DMS114 treated with DMSO at 0.1 percent for 48 hours (cell line): ENCODE measurements around the gene IL17B.

Source experiments
- DNase-seq: peaks from one replicate; lab custom pipeline; 2025; ENCODE audit not compliant: unreplicated experiment; lab: John Stamatoyannopoulos, UW

IL17B gene

DNA sequence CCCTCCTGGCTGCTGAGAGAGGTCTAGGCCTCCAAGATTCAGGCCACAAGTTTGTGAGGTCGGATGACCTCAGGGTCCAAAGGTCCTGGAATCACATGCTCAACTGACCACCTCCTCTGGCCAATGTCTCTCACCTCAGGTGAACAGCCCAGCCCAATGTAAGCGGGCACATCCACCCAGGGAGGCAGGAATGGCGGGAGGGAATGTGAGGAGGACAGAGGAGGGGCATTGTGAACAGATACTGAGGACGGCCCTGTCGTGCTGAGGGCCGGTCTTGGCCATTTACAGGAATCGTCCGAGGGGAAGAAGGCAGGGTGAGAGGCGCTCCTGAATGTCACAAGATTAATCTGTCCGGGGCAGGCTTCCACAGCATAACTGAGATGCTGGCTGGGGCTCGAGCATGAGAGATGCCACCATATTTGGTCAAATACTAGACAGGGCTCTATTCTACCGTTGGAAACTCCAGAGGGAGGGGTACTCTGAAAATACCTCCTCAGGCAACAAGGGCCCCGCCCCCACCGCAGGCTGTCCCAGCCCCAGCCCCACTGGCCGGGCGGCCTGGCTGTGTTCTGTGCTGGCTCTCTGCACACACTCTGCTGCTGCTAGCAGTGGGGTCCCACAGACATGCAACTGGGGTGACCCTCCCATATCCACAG, 1.5 kb upstream of the IL17B start:
- DNase-seq = no peak

DNA sequence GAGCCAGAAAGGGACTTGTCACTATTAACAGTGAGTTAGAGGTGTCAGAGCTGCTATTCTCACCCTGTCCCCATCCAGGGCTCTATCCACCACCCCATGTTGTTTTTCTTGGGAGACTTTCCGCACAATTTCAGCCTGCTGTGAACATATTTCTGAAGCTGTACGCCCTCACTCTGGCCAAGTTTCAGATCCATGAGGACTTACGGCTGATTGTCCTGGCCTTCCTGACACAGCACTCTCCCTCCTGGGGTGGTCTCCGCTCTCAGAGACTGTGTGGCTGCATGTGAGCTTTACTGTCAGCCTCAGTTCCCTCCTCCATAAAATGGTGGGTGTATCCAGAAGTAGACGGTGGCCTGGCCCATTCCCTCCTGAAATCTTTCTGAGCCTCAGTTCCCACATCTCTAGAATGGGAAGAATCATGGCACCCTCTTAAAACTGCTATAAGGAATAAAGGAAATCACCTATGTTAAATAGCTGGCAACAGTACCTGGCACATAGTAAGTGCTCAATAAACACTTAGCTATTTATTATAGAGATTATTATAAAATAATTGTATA, 804 bp upstream of the IL17B start:
- no peak for DNase-seq

DNA sequence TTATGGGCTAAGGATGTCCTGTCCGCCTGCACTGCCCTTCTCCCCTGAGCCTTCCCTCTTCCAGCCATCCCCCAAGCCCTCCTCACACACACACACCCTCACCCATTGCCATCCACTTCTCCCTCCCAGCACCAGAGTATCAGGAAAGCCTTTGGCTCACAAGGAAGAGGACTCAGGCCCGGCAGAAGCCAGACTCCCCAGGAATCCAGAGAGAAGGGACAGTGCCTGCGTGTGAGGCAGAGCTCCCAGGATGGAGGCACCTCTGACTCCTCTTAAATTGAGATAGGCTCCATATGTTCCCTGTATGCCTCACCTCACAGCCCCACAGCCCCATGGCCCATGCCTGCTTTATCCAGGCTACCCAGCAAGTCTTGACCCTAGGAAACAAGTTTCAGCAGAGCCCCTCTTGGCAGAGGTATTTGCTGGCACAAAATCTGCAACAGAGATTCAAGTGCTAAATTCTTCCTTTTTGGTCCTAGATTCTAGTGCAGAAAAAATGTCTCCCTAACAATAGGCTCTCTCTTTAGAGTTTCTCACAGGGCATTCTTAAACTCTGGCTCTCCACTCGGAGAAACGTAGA, 761 bp downstream of the IL17B start:
- DNase-seq = no peak

DNA sequence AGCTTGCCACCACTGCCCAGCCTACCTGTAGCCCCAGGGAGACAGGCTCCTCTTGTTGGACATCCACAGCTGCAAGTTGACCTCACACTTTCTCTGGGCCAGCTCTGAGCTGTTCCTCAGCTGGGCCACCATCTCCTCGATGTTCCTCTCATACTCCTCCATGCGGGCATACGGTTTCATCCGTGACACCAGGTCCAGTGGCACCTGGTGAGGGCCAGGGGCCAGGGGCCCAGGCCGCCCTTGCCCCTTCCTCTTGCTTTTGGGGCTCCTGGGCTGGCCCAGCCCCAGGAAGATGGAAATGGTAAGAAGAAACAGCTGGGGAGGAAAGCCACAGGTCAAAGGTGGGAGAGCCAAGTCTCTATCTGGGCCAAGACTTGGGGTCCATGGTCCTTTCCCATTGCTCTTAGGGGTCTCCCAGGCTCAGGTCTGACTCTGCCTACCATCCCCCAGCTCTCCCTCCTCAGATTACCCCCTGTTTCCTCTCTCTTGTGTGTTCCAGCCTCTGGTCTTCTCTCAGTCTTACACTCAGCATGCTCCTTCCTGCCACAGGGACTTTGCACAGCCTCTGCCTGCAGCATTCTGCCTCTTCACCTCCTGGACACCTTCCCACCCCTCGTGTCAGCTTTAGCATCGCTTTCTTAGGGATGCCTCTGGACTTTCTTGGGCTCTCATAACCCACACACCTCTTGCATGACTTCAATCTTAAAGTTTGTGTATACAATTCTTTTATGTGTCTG, 2.2 kb downstream of the IL17B start:
- DNase-seq = no peak

DNA sequence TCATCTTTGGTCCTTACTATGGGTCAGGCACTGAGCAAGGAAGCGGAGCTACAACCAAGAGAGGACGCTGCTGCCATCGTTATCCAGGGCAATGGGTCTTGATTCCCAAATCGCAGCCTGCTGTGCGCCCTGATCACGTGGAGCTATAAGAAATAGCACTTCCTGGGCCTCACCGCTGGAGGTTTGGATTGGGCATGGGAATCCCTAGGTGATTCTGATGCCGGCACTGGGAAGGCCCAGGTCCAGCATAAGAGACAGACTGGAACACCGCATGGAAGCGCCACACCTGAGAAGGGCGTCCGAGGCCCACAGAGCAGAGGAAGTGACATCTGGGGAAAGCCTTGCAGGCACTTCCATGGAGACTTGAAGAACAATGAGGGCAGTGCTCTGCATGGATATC, 3.0 kb downstream of the IL17B start:
- no peak for DNase-seq

DNA sequence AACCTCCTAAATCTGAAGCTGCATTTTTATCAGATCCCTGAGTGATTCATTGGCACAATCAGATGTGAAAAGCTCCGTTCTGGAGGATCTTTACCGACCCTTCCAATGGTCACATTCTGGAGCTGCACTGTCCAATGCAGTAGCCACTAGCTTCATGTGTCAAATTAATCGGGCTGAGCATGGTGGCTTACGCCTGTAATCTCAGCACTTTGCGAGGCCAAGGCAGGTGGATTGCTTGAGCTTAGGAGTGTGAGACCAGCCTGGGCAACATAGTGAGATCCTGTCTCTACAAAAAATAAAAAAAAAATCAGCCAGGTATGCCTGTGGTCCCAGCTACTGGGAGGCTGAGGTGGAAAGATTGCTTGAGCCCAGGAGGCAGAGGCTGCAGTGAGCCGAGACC, 3.7 kb downstream of the IL17B start:
- no peak for DNase-seq

DNA sequence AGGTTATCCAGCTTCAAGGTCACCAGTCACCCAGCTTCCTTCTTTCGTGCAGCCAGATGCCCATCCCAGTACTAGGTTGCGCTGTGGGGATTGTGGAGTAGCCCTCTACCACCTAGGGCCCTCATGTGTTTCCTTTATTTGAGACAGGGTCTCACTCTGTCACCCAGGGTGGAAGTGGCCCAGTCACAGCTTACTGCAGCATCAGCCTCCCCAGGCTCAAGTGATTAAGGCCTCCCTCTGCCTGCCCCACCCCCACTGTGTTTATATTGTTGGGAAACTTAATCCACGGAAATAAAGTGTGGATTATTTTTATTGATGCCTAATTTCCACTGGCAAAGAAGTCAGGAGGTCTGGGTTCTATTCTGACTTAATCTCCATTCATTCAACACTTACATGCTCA, 4.3 kb downstream of the IL17B start:
- DNase-seq = no peak

DNA sequence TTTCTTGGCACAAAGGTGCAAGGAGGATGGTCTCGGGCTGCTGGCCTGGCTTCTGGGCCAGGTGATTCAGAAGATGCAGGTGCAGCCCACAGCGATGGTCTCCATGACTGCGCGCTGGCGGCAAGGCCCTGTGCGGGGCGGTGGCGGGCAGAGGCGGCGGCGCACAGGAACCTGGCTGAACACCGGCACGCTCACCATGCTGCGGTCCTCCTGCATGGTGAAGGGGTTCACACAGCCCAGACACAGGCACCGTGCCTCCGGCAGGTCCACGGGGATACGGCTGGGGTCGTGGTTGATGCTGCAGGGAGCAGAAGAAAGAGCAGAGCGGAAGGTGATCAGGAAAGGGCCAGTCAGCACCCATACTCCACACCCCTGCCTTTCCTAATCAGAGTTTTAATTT, 4.8 kb downstream of the IL17B start:
- DNase-seq = no peak

DNA sequence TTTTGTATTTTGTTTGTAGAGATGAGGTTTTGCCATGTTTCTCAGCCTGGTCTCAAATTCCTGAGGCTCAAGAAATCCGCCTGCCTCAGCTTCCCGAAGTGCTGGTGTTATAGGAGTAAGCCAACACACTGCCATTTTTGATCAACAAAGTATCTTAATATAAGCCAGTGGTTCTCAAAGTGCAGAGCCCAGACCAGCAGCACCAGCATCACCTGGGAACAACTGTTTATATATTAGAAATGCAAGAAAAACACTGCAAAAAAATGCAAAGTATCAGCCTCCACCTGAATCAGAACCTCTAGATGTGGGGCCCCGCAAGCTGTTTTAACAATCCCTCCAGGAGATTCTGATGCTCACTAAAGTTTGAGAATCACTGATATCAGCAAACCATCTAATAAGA, 6.2 kb downstream of the IL17B start:
- DNase-seq = no peak

DNA sequence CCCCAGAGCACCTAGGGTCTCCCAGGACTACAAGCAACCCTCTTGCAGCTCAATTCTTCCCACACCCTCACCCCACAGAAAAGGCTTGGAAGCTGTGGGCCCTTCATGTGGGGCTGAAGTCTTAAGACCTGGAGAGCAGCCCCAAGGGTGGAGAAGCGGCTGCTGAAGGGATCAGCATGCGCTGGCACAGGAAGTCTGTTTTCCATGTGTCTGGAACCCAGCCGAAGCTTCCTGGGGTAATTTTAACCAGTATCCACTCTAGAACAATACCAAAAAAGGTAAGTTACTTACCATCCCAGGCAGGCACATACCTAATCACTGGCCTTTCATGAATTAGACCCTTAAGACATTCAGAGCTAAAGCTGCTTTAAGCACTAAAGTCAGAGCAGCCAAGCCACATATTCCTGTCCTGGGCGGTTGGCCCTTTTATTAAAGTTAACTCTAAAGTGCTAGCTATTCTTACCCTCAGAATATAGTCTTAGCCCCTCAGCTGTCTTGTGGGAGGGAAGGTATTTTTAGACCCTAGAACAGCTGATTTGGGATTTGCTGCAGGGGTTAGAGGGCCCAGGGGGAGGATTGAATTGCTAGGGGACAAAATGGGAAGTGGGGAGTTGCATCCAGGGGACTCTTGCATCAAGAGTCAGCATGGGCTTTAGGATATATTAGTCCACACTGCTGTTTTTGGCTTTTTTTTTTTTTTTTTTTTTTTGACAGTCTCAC, 6.9 kb downstream of the IL17B start:
- no peak for DNase-seq

DNA sequence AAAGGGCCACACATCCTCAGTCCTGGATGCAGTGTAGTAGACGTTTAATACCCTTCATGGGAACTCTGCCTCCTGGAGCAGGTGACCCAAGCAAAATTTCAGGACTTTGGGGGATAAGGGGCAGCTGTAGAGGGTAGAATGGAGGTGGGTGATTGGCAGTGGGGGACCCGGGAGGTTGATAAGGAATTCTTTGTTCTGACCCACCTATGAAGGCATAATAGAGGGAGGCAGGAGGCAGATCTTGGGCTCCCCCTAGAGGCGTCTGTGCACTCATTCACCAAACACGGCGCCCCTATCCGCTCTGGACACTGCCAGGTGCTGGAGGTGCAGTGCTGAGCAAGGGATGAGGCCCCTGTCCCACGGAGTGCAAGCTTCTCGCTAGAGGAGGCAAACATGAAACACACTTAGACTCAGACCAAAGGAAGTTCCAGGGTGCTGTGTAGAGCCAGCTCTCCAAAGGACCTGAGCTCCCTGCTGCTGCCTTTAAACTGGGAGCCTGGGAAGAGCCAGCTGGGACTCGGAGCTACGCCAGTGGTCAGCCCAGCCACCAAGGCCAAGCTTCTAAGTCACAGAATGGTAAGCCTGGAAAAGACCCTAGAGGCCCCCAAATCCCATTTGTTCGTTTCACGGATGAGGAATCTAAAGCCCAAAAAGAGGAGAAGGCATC, 7.7 kb downstream of the IL17B start:
- peak; percentile 39 for DNase-seq

DNA sequence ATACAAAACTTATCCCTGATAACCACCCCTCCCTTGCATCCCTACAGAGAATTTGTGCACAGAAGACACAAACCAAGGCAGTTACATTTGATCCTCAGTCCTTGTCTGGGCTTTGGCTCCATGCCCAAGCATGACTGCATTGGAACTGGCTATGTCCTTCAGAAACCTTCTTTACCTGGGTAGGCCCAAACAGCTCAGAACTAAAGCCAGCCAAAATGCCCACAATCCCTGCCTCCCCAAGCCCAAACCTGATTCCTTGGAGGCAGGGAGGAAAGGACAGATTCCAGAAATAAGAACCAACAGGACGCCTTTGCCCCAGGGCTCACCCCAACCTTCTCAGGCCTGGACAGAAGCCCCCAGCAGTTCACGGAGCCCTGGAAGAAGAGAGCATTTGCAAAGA, 8.2 kb downstream of the IL17B start:
- DNase-seq = no peak

DNA sequence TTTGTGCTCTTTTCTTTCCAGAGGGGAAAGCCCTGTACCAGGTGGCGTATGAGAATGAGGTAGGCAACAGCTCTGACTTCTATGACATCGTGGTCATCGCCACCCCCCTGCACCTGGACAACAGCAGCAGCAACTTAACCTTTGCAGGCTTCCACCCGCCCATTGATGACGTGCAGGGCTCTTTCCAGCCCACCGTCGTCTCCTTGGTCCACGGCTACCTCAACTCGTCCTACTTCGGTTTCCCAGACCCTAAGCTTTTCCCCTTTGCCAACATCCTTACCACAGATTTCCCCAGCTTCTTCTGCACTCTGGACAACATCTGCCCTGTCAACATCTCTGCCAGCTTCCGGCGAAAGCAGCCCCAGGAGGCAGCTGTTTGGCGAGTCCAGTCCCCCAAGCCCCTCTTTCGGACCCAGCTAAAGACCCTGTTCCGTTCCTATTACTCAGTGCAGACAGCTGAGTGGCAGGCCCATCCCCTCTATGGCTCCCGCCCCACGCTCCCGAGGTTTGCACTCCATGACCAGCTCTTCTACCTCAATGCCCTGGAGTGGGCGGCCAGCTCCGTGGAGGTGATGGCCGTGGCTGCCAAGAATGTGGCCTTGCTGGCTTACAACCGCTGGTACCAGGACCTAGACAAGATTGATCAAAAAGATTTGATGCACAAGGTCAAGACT, 11.0 kb downstream of the IL17B start:
- DNase-seq = no peak

DNA sequence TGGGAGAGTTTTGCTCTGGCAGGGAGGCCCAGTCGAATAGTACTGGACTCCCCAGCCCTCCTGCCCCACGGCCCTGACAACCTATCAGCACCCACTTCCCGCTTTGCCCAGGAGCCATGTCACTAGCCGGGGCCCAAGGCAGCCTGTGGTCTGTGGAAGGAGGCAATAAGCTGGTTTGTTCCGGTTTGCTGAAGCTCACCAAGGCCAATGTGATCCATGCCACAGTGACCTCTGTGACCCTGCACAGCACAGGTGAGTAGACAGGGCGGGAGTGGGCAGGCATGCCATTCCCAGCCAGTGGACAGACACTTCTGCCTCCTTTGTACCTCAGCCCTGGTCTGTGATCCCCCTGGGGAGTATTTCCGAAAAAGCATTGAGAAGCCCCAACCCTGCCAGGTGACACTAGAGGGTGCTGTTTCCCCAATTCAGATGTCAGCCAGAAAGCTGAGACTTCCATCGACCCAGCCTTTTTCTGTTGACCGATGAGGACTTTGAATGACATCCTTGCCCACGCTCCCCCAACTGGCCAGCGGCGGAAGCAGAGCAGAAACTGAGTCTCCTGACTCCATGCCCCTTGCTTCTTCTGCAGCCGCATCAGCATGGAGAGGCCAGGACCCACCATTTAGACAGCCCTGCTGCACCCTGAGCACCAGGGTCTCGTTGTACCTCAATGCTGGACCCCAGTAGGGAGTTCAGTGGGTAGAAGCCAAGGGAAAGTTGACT, 11.7 kb downstream of the IL17B start:
- peak; percentile 55 for DNase-seq

DNA sequence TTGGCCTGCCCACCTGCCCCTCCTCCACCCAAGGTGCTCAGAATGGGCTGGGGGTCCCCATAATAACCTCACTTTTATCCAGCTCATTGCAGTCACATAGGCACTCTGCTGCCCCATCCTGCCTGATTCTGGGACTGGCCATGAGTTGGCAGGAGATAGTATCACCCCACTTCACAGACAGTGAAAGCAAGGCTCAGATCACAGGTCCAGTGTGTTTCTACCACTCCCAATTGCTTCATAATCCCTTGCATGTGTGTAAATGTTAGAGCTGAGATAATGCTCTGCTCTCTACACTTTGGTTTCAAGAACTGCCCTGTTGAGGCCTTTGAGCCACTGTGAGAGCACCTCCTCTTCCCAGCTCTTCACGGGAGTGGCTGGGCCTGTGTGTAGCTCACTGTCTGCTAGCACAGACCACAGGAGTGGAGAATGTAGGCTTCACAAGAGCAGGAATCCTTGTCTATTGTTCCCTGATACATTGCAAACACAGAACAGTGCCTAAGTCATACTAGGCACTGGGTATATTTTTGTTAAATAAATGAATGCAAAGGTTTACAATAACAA, 12.8 kb downstream of the IL17B start:
- DNase-seq = no peak

DNA sequence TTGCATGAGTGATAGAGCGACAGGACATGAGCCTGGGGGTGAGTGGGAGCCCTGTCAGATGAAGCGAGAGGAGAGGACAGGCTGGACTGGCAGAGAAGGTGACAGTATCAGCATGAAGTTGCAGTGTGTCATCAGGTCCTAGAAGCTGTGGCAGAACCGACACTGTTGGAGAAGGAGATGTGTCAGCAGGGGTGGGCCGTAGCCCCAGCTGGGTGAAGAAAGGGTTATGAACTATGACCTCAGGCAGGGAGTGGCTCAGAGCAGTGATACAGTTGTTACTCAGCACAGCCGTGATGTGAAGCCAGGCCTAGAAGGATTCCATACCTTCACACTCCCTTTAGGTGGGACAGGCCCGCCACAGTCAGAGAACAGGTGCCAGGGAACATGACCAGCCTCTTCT, 13.7 kb downstream of the IL17B start:
- no peak for DNase-seq

DNA sequence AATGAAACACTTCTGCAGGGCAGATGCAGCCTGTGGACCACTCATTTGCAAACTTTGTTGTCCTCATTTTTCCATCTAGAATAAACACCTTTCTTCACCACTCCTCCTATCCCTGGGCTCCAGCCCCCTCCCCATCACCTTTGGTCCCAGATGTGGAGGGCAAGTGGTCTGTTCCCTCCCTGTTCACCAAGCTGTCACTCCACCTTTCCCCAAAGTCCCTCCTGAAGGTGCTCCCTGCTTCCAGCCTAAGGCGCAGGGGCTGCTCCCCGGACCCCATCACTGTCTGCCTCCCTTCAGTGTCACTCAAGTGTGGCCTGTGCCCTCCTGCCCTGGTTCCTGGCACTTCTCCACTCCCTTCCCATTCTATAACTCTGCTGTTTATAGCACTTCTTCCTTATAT, 14.4 kb downstream of the IL17B start:
- no peak for DNase-seq

DNA sequence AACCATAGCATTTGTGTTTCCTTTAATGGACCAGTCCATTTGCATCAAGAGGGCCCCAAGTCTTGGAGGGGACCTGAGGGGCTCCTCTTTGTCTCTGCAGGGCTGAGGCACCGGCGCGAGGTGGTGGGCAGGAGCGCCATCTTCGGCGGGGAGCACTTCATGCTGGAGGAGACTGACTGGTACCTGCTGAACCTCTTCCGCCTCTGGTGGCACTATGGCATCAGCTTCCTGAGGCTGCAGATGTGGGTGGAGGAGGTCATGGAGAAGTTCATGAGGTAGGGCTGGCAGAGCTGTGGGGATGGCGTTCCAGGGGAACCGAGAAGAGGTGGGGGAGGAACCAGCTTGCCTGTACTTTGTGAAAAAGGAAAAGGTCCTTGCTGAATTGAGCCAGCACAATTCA, 15.2 kb downstream of the IL17B start:
- DNase-seq = no peak

DNA sequence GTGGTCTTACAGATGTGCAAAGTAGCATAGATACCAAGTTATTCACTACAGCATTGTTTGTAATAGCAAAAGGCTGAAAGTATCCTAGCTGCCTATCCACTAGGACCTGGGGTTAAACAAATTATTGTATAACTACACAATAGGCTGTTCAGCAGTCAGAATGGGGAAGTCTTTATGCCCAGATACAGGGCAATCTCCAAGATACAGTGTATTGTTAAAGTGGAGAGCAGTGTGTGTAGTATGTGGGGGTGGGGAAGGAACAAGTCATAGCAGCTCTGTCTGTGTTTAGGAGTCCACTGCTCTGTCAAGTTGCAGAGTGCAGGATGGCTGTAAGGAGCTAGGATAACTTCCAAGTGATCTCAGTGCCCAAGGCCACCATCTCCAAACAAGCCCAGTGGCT, 15.7 kb downstream of the IL17B start:
- DNase-seq = no peak

DNA sequence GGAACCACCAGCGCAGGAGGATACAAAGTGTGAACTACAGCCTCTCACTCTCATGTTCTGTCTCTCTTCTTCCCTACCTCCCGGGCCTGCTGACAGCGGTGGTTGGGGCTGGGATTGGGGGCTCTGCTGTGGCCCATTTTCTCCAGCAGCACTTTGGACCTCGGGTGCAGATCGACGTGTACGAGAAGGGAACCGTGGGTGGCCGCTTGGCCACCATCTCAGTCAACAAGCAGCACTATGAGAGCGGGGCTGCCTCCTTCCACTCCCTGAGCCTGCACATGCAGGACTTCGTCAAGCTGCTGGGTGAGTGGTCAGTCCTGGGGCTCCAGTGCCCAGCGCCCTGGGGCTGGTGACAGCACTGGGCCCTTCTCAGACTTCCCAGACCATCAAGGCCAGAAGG, 16.6 kb downstream of the IL17B start:
- DNase-seq = no peak
